SJCRH30 (cell line): ENCODE results near the gene CDO1. TPM values are rescaled to one million over a fixed set of nuclear protein-coding genes. Genes with fewer than 3 reads are reported as not detected.
"Not testable (repeated sequence)": the region's sequence is repeated elsewhere in the genome, so short reads cannot be mapped to it uniquely, and the experiment has no call there.

Experiments
- DNase-seq, 2 experiments: peaks; one replicate each; pipeline ENCODE4 v3.0.0-alpha.2; 2015 to 2020
- H3K27ac ChIP-seq: fragments of 250-450 bp; sonication (Bioruptor Pico); 2 replicates; pipeline ENCODE4 v1.5.1; 2020; ENCODE audit warnings: mild to moderate bottlenecking, moderate library complexity
- H3K27me3 ChIP-seq: fragments of 250-450 bp; sonication (Bioruptor Pico); 2 replicates; pipeline ENCODE4 v1.5.1; 2020; ENCODE audit warnings: mild to moderate bottlenecking, moderate library complexity
- H3K36me3 ChIP-seq: fragments of 250-450 bp; sonication (Bioruptor Pico); 2 replicates; pipeline ENCODE4 v1.5.1; 2020; ENCODE audit warnings: mild to moderate bottlenecking, moderate library complexity
- H3K4me1 ChIP-seq: fragments of 250-450 bp; sonication (Bioruptor Pico); 2 replicates; pipeline ENCODE4 v1.5.1; 2020; ENCODE audit warnings: mild to moderate bottlenecking, moderate library complexity
- H3K4me3 ChIP-seq: fragments of 250-450 bp; sonication (Bioruptor Pico); 2 replicates; pipeline ENCODE4 v1.5.1; 2020; ENCODE audit warnings: mild to moderate bottlenecking, moderate library complexity
- H3K9me3 ChIP-seq: fragments of 250-450 bp; sonication (Bioruptor Pico); replicated peaks from 2 replicates; pipeline ENCODE4 v1.5.1; 2020; ENCODE audit warnings: mild to moderate bottlenecking, moderate library complexity
- total RNA-seq: library from RNA; depleted of rRNA; stranded (reverse); fragments of >200 nt; shearing (Covaris generic); gene quantifications from 2 replicates; pipeline ENCODE4 v1.2.3, GENCODE V29; 2014

Gene CDO1
- total RNA-seq, 1 experiment from 2014 or later, result not detected

- H3K4me1 ChIP-seq, result peaks cover 5% of the 10 kb centered on the region; the same call in 1 of the 2 replicates
- peak overlapping the region; percentile 87 for H3K4me3 ChIP-seq
- H3K9me3 ChIP-seq, result no peaks in the 10 kb centered on the region
- H3K27me3 ChIP-seq, result no peaks in the 10 kb centered on the region
- H3K27ac ChIP-seq, result peak overlapping the region; percentile 85
- DNase-seq, result peak; percentile 79 to 85
- no peaks in the 10 kb centered on the region; the same call in 1 of the 2 replicates for H3K36me3 ChIP-seq
These were observed 25.9 kb upstream of the CDO1 start for GRCh38 chr5:115842089-115842935.

GRCh38 chr5:115841382-115842088 lies 25.1 kb upstream of the CDO1 start, which contains the start of the genes AP3S1 and ATG12:
AP3S1 (plus strand) TSS chr5:115841935; CDS start chr5:115842038, 103 bp downstream.
ATG12 (minus strand) TSS chr5:115841565; CDS start chr5:115841552, 13 bp downstream.
- Histone ChIP-seq H3K27me3 (no peaks in the 10 kb centered on the region), H3K4me3 (peak within 1 kb of the TSS; percentile 87), H3K4me1 (peaks cover 5% of the 10 kb centered on the region; the same call in 1 of the 2 replicates), H3K27ac (peak within 1 kb of the TSS; percentile 85), H3K9me3 (no peaks in the 10 kb centered on the region), H3K36me3 (peaks cover 6% of the 10 kb centered on the region)
- DNase-seq, result peak; percentile 92 to 95

GRCh38 chr5:115840873-115841272 lies 24.4 kb upstream of the CDO1 start:
- Histone ChIP-seq H3K27me3 (no peaks in the 10 kb centered on the region), H3K9me3 (no peaks in the 10 kb centered on the region), H3K36me3 (peaks cover 13% of the 10 kb centered on the region), H3K27ac (peak overlapping the region; percentile 85), H3K4me3 (peak overlapping the region; percentile 87), H3K4me1 (peaks cover 5% of the 10 kb centered on the region; the same call in 1 of the 2 replicates)
- peak in 1 of 2 experiments; percentile 13 for DNase-seq

- peaks cover 27% of the 10 kb centered on the region for H3K36me3 ChIP-seq
- H3K4me1 ChIP-seq, result peaks cover 5% of the 10 kb centered on the region; the same call in 1 of the 2 replicates
- H3K9me3 ChIP-seq, result no peaks in the 10 kb centered on the region
- peak in 1 of 2 experiments; percentile 71 for DNase-seq
- H3K27me3 ChIP-seq, result no peaks in the 10 kb centered on the region
- H3K27ac ChIP-seq, result no peak overlapping the region
- H3K4me3 ChIP-seq, result no peak overlapping the region
These were observed 22.5 kb upstream of the CDO1 start for GRCh38 chr5:115838885-115839518.

- Histone ChIP-seq H3K9me3 (no peaks in the 10 kb centered on the region), H3K36me3 (peaks cover 40% of the 10 kb centered on the region)
These were observed 19.0 kb upstream of the CDO1 start for GRCh38 chr5:115835481-115835880.

GRCh38 chr5:115831163-115831768 lies 14.8 kb upstream of the CDO1 start:
- Histone ChIP-seq H3K9me3 (no peaks in the 10 kb centered on the region; the same call in 1 of the 2 replicates), H3K4me3 (no peak overlapping the region), H3K27ac (no peak overlapping the region), H3K27me3 (no peaks in the 10 kb centered on the region), H3K36me3 (peaks cover 55% of the 10 kb centered on the region), H3K4me1 (no peaks in the 10 kb centered on the region)
- peak; percentile 11 to 64 for DNase-seq

More at GRCh38 chr5:115835481-115835880, 19.0 kb upstream of the CDO1 start:
- no peaks in the 10 kb centered on the region for H3K4me1 ChIP-seq
- DNase-seq, result no peak
- H3K27me3 ChIP-seq, result no peaks in the 10 kb centered on the region
- H3K4me3 ChIP-seq, result no peak overlapping the region
- no peak overlapping the region for H3K27ac ChIP-seq

- H3K4me3 ChIP-seq, result no peak overlapping the region
- no peak for DNase-seq
These were observed 13.5 kb upstream of the CDO1 start for GRCh38 chr5:115829913-115830312.

GRCh38 chr5:115825948-115826347 lies 9.5 kb upstream of the CDO1 start:
- H3K36me3 ChIP-seq, result peaks cover 29% of the 10 kb centered on the region
- H3K27ac ChIP-seq, result no peak overlapping the region
- H3K4me1 ChIP-seq, result no peaks in the 10 kb centered on the region
- H3K27me3 ChIP-seq, result no peaks in the 10 kb centered on the region
- no peak for DNase-seq
- peaks cover 3% of the 10 kb centered on the region; the same call in 1 of the 2 replicates for H3K9me3 ChIP-seq
- H3K4me3 ChIP-seq, result no peak overlapping the region

More at GRCh38 chr5:115829913-115830312, 13.5 kb upstream of the CDO1 start:
- H3K27me3 ChIP-seq, result no peaks in the 10 kb centered on the region
- no peak overlapping the region for H3K27ac ChIP-seq
- no peaks in the 10 kb centered on the region for H3K4me1 ChIP-seq
- H3K9me3 ChIP-seq, result no peaks in the 10 kb centered on the region; the same call in 1 of the 2 replicates
- H3K36me3 ChIP-seq, result peaks cover 46% of the 10 kb centered on the region

- not testable (repeated sequence) for H3K4me1 ChIP-seq, H3K9me3 ChIP-seq, H3K27me3 ChIP-seq, H3K27ac ChIP-seq, H3K4me3 ChIP-seq, DNase-seq
- H3K36me3 ChIP-seq, result peaks cover 21% of the 10 kb centered on the region
These were observed 8.5 kb upstream of the CDO1 start for GRCh38 chr5:115824983-115825382.

GRCh38 chr5:115820846-115821245 lies 4.4 kb upstream of the CDO1 start:
- DNase-seq, result no peak
- H3K27me3 ChIP-seq, result no peaks in the 10 kb centered on the region
- no peak overlapping the region for H3K4me3 ChIP-seq
- 0 out of 2 replicates have a peak, but pooled peaks cover 3% of the 10 kb centered on the region for H3K9me3 ChIP-seq
- no peaks in the 10 kb centered on the region for H3K36me3 ChIP-seq
- H3K27ac ChIP-seq, result no peak overlapping the region
- no peaks in the 10 kb centered on the region for H3K4me1 ChIP-seq

GRCh38 chr5:115818821-115819220 lies 2.4 kb upstream of the CDO1 start:
- Histone ChIP-seq H3K36me3 (no peaks in the 10 kb centered on the region), H3K9me3 (0 out of 2 replicates have a peak, but pooled peaks cover 3% of the 10 kb centered on the region), H3K27ac (no peak overlapping the region), H3K4me1 (no peaks in the 10 kb centered on the region), H3K27me3 (no peaks in the 10 kb centered on the region), H3K4me3 (no peak overlapping the region)
- no peak for DNase-seq

- H3K27me3 ChIP-seq, result no peaks in the 10 kb centered on the region
- H3K4me1 ChIP-seq, result no peaks in the 10 kb centered on the region
- no peak for DNase-seq
- H3K27ac ChIP-seq, result no peak overlapping the region
- no peaks in the 10 kb centered on the region for H3K9me3 ChIP-seq
- no peaks in the 10 kb centered on the region for H3K36me3 ChIP-seq
- H3K4me3 ChIP-seq, result no peak overlapping the region
These were observed 927 bp upstream of the CDO1 start for GRCh38 chr5:115817386-115817785.

- Histone ChIP-seq H3K27me3 (no peaks in the 10 kb centered on the region), H3K4me1 (no peaks in the 10 kb centered on the region), H3K4me3 (no peak overlapping the region), H3K9me3 (no peaks in the 10 kb centered on the region), H3K36me3 (no peaks in the 10 kb centered on the region), H3K27ac (no peak overlapping the region)
- no peak for DNase-seq
These were observed 700 bp downstream of the CDO1 start for GRCh38 chr5:115815693-115816225.
